Measurements from ENCODE around the gene AGMAT. TPM values are rescaled to one million over a fixed set of nuclear protein-coding genes. Genes with fewer than 3 reads are reported as not detected.

Gene AGMAT
- total and polyA plus RNA-seq, 3 experiments from 2014 or later, result 6.2 to 19.7 (median 18.5) TPM

GRCh38 chr1:15523104-15524020 is 61.5 kb downstream of the AGMAT start:
- Mint-ChIP-seq H3K9me3 (no peaks in the 10 kb centered on the region), H3K4me1 (peaks cover 44 to 51% (median 50%) of the 10 kb centered on the region in 3 donors), H3K27me3 (peaks cover 0 to 1% of the 10 kb centered on the region in 2 donors), H3K4me3 (peak overlapping the region; percentile 79 to 98 (median 88)), H3K27ac (peak overlapping the region; percentile 92 to 100 (median 100)), H3K36me3 (peaks cover 0 to 6% (median 1%) of the 10 kb centered on the region in 3 donors)
- no peak for DNase-seq
- H3K9me3 ChIP-seq (ENCODE audit: low read length), result no peaks in the 10 kb centered on the region
- no peaks in the 10 kb centered on the region for H3K36me3 ChIP-seq (ENCODE audit: insufficient read depth, low read length)
- no peaks in the 10 kb centered on the region for H3K27me3 ChIP-seq (ENCODE audit: insufficient read depth, low read length, poor library complexity, severe bottlenecking)
- H3K4me1 ChIP-seq (ENCODE audit: insufficient read depth, low read length), result peaks cover 21% of the 10 kb centered on the region
- CTCF ChIA-PET, result no interaction called here
- H3K4me3 ChIP-seq (ENCODE audit: low read length), result peak overlapping the region; percentile 74
- H3K27ac ChIP-seq (ENCODE audit: low read depth, low read length), result peak overlapping the region; percentile 91
- POLR2A ChIA-PET, result no interaction called here

- Mint-ChIP-seq H3K9me3 (no peaks in the 10 kb centered on the region), H3K27ac (peak overlapping the region in 2 of 8 donors; percentile 54 to 97), H3K4me1 (peaks cover 37 to 47% (median 42%) of the 10 kb centered on the region in 3 donors), H3K27me3 (peaks cover 0 to 1% of the 10 kb centered on the region in 2 donors), H3K4me3 (peak overlapping the region in 4 of 7 donors; percentile 33 to 88 (median 46)), H3K36me3 (peaks cover 0 to 14% (median 4%) of the 10 kb centered on the region in 3 donors)
- no peak overlapping the region for H3K27ac ChIP-seq (ENCODE audit: low read depth, low read length)
- no peaks in the 10 kb centered on the region for H3K27me3 ChIP-seq (ENCODE audit: insufficient read depth, low read length, poor library complexity, severe bottlenecking)
- peaks cover 17% of the 10 kb centered on the region for H3K4me1 ChIP-seq (ENCODE audit: insufficient read depth, low read length)
- H3K9me3 ChIP-seq (ENCODE audit: low read length), result no peaks in the 10 kb centered on the region
- H3K4me3 ChIP-seq (ENCODE audit: low read length), result no peak overlapping the region
- CTCF ChIA-PET, result no interaction called here
- H3K36me3 ChIP-seq (ENCODE audit: insufficient read depth, low read length), result no peaks in the 10 kb centered on the region
- no peak for DNase-seq
- POLR2A ChIA-PET, result no interaction called here
Observed at GRCh38 chr1:15522551-15522950, 62.3 kb downstream of the AGMAT start.

Other genes starting within 250 kb of the AGMAT start
- 10 to 100 TPM; 64.7 to 67.9 TPM for gene EFHD2, start 175.2 kb downstream of the AGMAT start, total RNA-seq
- gene EFHD2, start 175.2 kb downstream of the AGMAT start, polyA plus RNA-seq, result 154 TPM
- not detected for gene CTRC, start 146.6 kb downstream of the AGMAT start, total RNA-seq
- not detected for gene CTRC, start 146.6 kb downstream of the AGMAT start, polyA plus RNA-seq
- gene CELA2A, start 128.3 kb downstream of the AGMAT start, total RNA-seq, result not detected
- gene CELA2A, start 128.3 kb downstream of the AGMAT start, polyA plus RNA-seq, result not detected
- gene CELA2B, start 108.9 kb downstream of the AGMAT start, total RNA-seq, result not detected
- not detected for gene CELA2B, start 108.9 kb downstream of the AGMAT start, polyA plus RNA-seq
- gene CASP9, start 60.8 kb downstream of the AGMAT start, total RNA-seq, result 1 to 10 TPM; 9.2 to 9.6 TPM
- gene CASP9, start 60.8 kb downstream of the AGMAT start, polyA plus RNA-seq, result 9.8 TPM
- 10 to 100 TPM; 19.4 to 22.0 TPM for gene DNAJC16, start 58.2 kb downstream of the AGMAT start, total RNA-seq
- gene DNAJC16, start 58.2 kb downstream of the AGMAT start, polyA plus RNA-seq, result 9.1 TPM
- gene DDI2, start 32.4 kb upstream of the AGMAT start, total RNA-seq, result 10 to 100 TPM; 47.8 to 50.4 TPM
- 6.1 TPM for gene DDI2, start 32.4 kb upstream of the AGMAT start, polyA plus RNA-seq
- gene PLEKHM2, start 99.3 kb upstream of the AGMAT start, total RNA-seq, result 10 to 100 TPM; 55.8 to 56.3 TPM
- 8.3 TPM for gene PLEKHM2, start 99.3 kb upstream of the AGMAT start, polyA plus RNA-seq
- gene SLC25A34, start 151.2 kb upstream of the AGMAT start, total RNA-seq, result under 1 TPM; 0.93 to 0.94 TPM
- gene SLC25A34, start 151.2 kb upstream of the AGMAT start, polyA plus RNA-seq, result 0.15 TPM
- not detected for gene TMEM82, start 157.4 kb upstream of the AGMAT start, total RNA-seq
- not detected for gene TMEM82, start 157.4 kb upstream of the AGMAT start, polyA plus RNA-seq
- not detected for gene FBLIM1, start 173.7 kb upstream of the AGMAT start, total RNA-seq
- gene FBLIM1, start 173.7 kb upstream of the AGMAT start, polyA plus RNA-seq, result not detected
- gene UQCRHL, start 222.6 kb upstream of the AGMAT start, total RNA-seq, result 1 to 10 TPM; 1.7 to 2.0 TPM
- gene UQCRHL, start 222.6 kb upstream of the AGMAT start, polyA plus RNA-seq, result 0.95 TPM